ENCODE data around the gene NRF1. TPM values are rescaled to one million over a fixed set of nuclear protein-coding genes. Genes with fewer than 3 reads are reported as not detected.

NRF1 gene
- total and polyA plus RNA-seq, 10 of the 15 experiments (the other 5 are each of a cell fraction or from before 2014, with no cell fraction given): 3.5 to 23.1 (median 13.5) TPM

GRCh38 chr7:129568240-129568639 is 43.3 kb upstream of the NRF1 start:
- CTCF ChIA-PET: interaction anchor here (0.8 kb wide), 1 partner anchor 200 kb away, joined by 3 read pairs; no protein-coding TSS in a partner anchor
- Histone ChIP-seq H2AFZ (ENCODE audit: control insufficient read depth, low read depth, low read length) (no peak overlapping the region), H4K20me1 (ENCODE audit: control insufficient read depth, insufficient read depth) (no peaks in the 10 kb centered on the region), H3K27ac (ENCODE audit: control insufficient read depth, insufficient read depth) (no peak overlapping the region), H3K9ac (ENCODE audit: control insufficient read depth, insufficient read depth, low read length) (no peak overlapping the region), H3K79me2 (ENCODE audit: control insufficient read depth, insufficient read depth, low read length) (no peaks in the 10 kb centered on the region), H3K27me3 (replicated peaks in 1 of 2; ENCODE audit: control insufficient read depth in 2 of 2, insufficient read depth in 2 of 2, low read length in 1 of 2) (no peaks in the 10 kb centered on the region), H3K36me3 (ENCODE audit: control insufficient read depth in 2 of 2, insufficient read depth in 2 of 2, low read length in 1 of 2) (no peaks in the 10 kb centered on the region), H3K4me2 (ENCODE audit: control insufficient read depth, insufficient read depth) (no peak overlapping the region), H3K4me1 (ENCODE audit: control insufficient read depth, insufficient read depth, low read length) (no peaks in the 10 kb centered on the region), H3K4me3 (no peak overlapping the region), H3K9me3 (replicated peaks; ENCODE audit: control insufficient read depth, insufficient read depth, low read length) (no peaks in the 10 kb centered on the region)
- in situ Hi-C loops (cut with MboI) (no loop called here), intact Hi-C loops (cut with micrococcal nuclease; ENCODE audit: unreplicated experiment) (no loop called here)
- BruUV-seq (replicated peaks): no TSS peak
- whole genome bisulfite sequencing (ENCODE audit: insufficient coverage, insufficient replicate concordance, low lambda C conversion rate, missing lambda C conversion rate): no CpG with 5 or more reads among the region's 1 CpG
- RAD21 ChIA-PET (ENCODE audit: unreplicated experiment): no interaction called here
- POLR2A ChIA-PET: no interaction called here
- FAIRE-seq (no peak), DNase-seq (ENCODE audit: low read depth, low spot score) (no peak), ATAC-seq (no peak)
- TF ChIP-seq SIX5 (IDR thresholded peaks at IDR 0.05; ENCODE audit: low read depth, low read length, severe bottlenecking) (no peak), POU2F2 (IDR thresholded peaks at IDR 0.05; ENCODE audit: borderline replicate concordance, low read depth, low read length) (no peak), RAD21 (IDR thresholded peaks at IDR 0.05; ENCODE audit: insufficient read depth, low read depth, low read length) (no peak), CBX5 (IDR thresholded peaks at IDR 0.05; ENCODE audit: low read depth) (no peak), RFX5 (IDR thresholded peaks at IDR 0.05; ENCODE audit: low read depth, low read length) (no peak), EP300 (IDR thresholded peaks at IDR 0.05; ENCODE audit: borderline replicate concordance in 1 of 2, control insufficient read depth in 1 of 2, low read depth in 2 of 2, low read length in 2 of 2) (no peak), IRF5 (IDR thresholded peaks at IDR 0.05; ENCODE audit: borderline replicate concordance) (no peak), SUZ12 (IDR thresholded peaks at IDR 0.05; ENCODE audit: unreplicated experiment) (no peak), ZNF24 (IDR thresholded peaks at IDR 0.05) (no peak), YY1 (IDR thresholded peaks at IDR 0.05; ENCODE audit: low read depth, low read length) (no peak), FOXK2 (IDR thresholded peaks at IDR 0.05) (no peak), IRF4 (IDR thresholded peaks at IDR 0.05; ENCODE audit: low read depth, low read length) (no peak), ASH2L (IDR thresholded peaks at IDR 0.05; ENCODE audit: borderline replicate concordance, low read depth) (no peak), BACH1 (IDR thresholded peaks at IDR 0.05; ENCODE audit: borderline replicate concordance) (no peak), JUND (IDR thresholded peaks at IDR 0.05; ENCODE audit: low read depth, low read length) (no peak), ZNF384 (IDR thresholded peaks at IDR 0.05; ENCODE audit: borderline replicate concordance, low read depth, low read length) (no peak), MTA3 (IDR thresholded peaks at IDR 0.05; ENCODE audit: borderline replicate concordance, low read length) (no peak)
- SMC1A ChIA-PET (ENCODE audit: uncharacterized antibody, unreplicated experiment): no interaction called here
